ENCODE data around the gene RFTN1. TPM values are rescaled to one million over a fixed set of nuclear protein-coding genes. Genes with fewer than 3 reads are reported as not detected.
A peak's percentile ranks its signal among the peaks of the same experiment; 100 is the strongest.

RFTN1 gene
- total and polyA plus RNA-seq, 9 of the 15 experiments (the other 6 are each of a cell fraction or from before 2014, with no cell fraction given), result 0.08 to 0.51 (median 0.11) TPM; not detected in 6

DNA sequence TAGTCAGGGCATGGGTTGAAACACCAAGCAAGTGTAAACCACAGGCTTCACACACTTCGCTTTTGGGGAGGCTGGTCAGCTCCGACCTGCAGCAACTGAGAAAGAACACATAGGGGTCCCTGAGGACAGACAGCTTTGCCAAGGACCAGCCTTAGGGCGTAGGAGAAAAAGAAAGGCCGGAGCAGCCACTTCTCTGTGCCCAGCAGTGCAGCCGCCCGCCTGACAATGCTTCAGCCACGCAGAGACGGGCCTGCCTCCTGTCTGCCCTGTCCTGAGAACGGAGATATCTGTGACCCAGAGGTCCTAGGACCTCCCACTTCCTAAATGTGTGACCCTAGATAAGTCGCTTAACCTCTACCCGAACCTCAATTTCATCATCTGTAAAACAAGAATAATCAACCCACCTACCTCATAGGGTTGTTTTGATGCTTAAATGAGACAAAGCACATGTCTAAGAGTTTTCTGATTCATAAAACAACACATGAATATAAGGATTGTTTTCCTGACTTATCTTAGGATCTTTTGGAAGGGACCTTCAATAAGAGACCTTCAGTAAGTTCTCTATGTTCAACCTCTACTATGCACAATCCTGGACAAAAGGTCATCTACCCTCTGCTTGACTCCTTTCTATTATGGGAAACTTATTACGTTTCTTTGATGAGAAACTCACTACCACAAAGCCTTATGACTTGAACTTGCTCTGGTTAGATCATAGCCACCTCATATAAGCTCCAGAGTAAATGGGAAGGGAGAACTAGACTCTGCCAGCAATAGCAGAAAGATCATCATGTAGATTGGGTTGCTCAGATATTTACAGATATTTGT is 32.9 kb upstream of the RFTN1 start (continued):
- TF ChIP-seq, protein P1, sequence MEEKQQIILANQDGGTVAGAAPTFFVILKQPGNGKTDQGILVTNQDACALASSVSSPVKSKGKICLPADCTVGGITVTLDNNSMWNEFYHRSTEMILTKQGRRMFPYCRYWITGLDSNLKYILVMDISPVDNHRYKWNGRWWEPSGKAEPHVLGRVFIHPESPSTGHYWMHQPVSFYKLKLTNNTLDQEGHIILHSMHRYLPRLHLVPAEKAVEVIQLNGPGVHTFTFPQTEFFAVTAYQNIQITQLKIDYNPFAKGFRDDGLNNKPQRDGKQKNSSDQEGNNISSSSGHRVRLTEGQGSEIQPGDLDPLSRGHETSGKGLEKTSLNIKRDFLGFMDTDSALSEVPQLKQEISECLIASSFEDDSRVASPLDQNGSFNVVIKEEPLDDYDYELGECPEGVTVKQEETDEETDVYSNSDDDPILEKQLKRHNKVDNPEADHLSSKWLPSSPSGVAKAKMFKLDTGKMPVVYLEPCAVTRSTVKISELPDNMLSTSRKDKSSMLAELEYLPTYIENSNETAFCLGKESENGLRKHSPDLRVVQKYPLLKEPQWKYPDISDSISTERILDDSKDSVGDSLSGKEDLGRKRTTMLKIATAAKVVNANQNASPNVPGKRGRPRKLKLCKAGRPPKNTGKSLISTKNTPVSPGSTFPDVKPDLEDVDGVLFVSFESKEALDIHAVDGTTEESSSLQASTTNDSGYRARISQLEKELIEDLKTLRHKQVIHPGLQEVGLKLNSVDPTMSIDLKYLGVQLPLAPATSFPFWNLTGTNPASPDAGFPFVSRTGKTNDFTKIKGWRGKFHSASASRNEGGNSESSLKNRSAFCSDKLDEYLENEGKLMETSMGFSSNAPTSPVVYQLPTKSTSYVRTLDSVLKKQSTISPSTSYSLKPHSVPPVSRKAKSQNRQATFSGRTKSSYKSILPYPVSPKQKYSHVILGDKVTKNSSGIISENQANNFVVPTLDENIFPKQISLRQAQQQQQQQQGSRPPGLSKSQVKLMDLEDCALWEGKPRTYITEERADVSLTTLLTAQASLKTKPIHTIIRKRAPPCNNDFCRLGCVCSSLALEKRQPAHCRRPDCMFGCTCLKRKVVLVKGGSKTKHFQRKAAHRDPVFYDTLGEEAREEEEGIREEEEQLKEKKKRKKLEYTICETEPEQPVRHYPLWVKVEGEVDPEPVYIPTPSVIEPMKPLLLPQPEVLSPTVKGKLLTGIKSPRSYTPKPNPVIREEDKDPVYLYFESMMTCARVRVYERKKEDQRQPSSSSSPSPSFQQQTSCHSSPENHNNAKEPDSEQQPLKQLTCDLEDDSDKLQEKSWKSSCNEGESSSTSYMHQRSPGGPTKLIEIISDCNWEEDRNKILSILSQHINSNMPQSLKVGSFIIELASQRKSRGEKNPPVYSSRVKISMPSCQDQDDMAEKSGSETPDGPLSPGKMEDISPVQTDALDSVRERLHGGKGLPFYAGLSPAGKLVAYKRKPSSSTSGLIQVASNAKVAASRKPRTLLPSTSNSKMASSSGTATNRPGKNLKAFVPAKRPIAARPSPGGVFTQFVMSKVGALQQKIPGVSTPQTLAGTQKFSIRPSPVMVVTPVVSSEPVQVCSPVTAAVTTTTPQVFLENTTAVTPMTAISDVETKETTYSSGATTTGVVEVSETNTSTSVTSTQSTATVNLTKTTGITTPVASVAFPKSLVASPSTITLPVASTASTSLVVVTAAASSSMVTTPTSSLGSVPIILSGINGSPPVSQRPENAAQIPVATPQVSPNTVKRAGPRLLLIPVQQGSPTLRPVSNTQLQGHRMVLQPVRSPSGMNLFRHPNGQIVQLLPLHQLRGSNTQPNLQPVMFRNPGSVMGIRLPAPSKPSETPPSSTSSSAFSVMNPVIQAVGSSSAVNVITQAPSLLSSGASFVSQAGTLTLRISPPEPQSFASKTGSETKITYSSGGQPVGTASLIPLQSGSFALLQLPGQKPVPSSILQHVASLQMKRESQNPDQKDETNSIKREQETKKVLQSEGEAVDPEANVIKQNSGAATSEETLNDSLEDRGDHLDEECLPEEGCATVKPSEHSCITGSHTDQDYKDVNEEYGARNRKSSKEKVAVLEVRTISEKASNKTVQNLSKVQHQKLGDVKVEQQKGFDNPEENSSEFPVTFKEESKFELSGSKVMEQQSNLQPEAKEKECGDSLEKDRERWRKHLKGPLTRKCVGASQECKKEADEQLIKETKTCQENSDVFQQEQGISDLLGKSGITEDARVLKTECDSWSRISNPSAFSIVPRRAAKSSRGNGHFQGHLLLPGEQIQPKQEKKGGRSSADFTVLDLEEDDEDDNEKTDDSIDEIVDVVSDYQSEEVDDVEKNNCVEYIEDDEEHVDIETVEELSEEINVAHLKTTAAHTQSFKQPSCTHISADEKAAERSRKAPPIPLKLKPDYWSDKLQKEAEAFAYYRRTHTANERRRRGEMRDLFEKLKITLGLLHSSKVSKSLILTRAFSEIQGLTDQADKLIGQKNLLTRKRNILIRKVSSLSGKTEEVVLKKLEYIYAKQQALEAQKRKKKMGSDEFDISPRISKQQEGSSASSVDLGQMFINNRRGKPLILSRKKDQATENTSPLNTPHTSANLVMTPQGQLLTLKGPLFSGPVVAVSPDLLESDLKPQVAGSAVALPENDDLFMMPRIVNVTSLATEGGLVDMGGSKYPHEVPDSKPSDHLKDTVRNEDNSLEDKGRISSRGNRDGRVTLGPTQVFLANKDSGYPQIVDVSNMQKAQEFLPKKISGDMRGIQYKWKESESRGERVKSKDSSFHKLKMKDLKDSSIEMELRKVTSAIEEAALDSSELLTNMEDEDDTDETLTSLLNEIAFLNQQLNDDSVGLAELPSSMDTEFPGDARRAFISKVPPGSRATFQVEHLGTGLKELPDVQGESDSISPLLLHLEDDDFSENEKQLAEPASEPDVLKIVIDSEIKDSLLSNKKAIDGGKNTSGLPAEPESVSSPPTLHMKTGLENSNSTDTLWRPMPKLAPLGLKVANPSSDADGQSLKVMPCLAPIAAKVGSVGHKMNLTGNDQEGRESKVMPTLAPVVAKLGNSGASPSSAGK (IDR thresholded peaks at IDR 0.05), result peak; percentile 12; the same call in 1 of the 2 replicates
